KMS-11 (cell line): ENCODE data around the gene SMAGP.

Experiments used
- H2AFZ ChIP-seq: fragments of 200-600 bp; sonication (generic); 2 replicates; pipeline ENCODE4 v1.6.1; 2016; ENCODE audit warnings: antibody characterized with exemption, mixed run types, low read depth
- H3K27ac ChIP-seq: fragments of 200-600 bp; sonication (generic); 2 replicates; pipeline ENCODE4 v1.6.1; 2016; ENCODE audit warnings: mild to moderate bottlenecking, mixed run types
- H3K27me3 ChIP-seq: fragments of 200-600 bp; sonication (generic); 2 replicates; pipeline ENCODE4 v1.6.1; 2017; ENCODE audit warnings: mild to moderate bottlenecking, low read depth, mixed run types, moderate library complexity; ENCODE audit not compliant: insufficient read depth
- H3K36me3 ChIP-seq: fragments of 200-600 bp; sonication (generic); 2 replicates; pipeline ENCODE4 v1.6.1; 2017; ENCODE audit warnings: mild to moderate bottlenecking, mixed run types; ENCODE audit not compliant: insufficient read depth
- H3K4me1 ChIP-seq: fragments of 200-600 bp; sonication (generic); 2 replicates; pipeline ENCODE4 v1.6.1; 2016; ENCODE audit warnings: mild to moderate bottlenecking, low read depth, mixed run types; ENCODE audit not compliant: poor library complexity, severe bottlenecking
- H3K4me2 ChIP-seq: fragments of 200-600 bp; sonication (generic); 2 replicates; pipeline ENCODE4 v1.7.0; 2016; ENCODE audit warnings: mild to moderate bottlenecking, mixed run types
- H3K4me3 ChIP-seq: fragments of 200-600 bp; sonication (generic); IDR thresholded peaks from 2 replicates; pipeline ENCODE4 v1.6.1; 2017; ENCODE audit warnings: low read depth, low read length, mixed read lengths; ENCODE audit not compliant: insufficient read depth
- H3K79me2 ChIP-seq: fragments of 200-600 bp; sonication (generic); 2 replicates; pipeline ENCODE4 v1.6.1; 2016; ENCODE audit warnings: low read depth, mixed run types; ENCODE audit not compliant: insufficient read depth
- H3K9ac ChIP-seq: fragments of 200-600 bp; sonication (generic); 2 replicates; pipeline ENCODE4 v1.6.1; 2016; ENCODE audit warnings: mild to moderate bottlenecking, mixed run types
- H4K20me1 ChIP-seq: fragments of 200-600 bp; sonication (generic); 2 replicates; pipeline ENCODE4 v1.6.1; 2016; ENCODE audit warnings: mild to moderate bottlenecking, mixed run types; ENCODE audit not compliant: insufficient read depth
- CTCF ChIP-seq: fragments of 200-600 bp; sonication (generic); conservative IDR thresholded peaks from 2 replicates; pipeline ENCODE4 v1.6.1; 2017; ENCODE audit warnings: low read depth, mild to moderate bottlenecking, antibody characterized with exemption, low read length, moderate library complexity, mixed read lengths

The SMAGP gene

DNA sequence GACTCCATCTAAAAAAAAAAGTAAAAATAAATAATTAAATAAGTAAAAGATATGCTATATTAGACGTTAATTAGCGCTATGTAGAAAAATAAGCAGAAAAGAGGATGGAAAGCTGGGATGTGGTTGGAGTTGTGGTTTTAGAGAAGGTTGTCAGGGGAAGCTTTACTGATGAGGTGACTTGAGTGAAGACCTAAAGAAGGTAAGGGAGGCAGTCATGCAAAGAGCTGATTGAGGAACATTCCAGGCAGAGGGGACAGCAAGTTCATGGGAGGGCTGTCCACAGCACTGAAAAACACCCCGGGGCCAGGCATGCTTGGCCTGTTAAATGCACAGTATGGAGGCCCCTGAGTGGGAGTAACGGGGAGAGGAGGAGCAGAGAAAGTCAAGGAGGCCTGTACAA, 15.7 kb downstream of the SMAGP start:
- Histone ChIP-seq H3K79me2 (no peaks in the 10 kb centered on the region), H3K4me2 (no peak overlapping the region), H2AFZ (no peak overlapping the region), H3K9ac (no peak overlapping the region), H3K27ac (no peak overlapping the region), H3K4me3 (no peak overlapping the region), H3K4me1 (no peaks in the 10 kb centered on the region), H4K20me1 (no peaks in the 10 kb centered on the region), H3K27me3 (no peaks in the 10 kb centered on the region), H3K36me3 (no peaks in the 10 kb centered on the region)
- no peak for TF ChIP-seq CTCF

DNA sequence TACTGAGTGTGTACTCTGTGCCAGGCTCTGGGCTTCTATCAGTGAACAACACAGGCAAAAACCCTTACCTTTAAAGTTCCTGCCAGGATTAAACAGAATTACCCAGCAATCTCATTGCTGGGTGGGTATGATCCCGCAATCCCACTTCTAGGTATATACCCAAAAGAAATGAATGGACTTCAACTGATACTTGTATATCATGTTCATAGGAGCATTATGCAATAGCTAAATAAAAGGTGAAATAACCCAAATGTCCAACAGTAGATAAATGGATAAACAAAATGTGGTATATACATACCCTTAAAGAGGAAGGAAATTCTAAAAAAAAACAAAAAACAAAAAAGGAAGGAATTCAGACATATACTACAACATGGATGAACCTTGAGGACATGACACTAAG, 16.9 kb downstream of the SMAGP start:
- Histone ChIP-seq H3K79me2 (no peaks in the 10 kb centered on the region), H3K9ac (no peak overlapping the region), H4K20me1 (no peaks in the 10 kb centered on the region), H2AFZ (no peak overlapping the region), H3K4me3 (no peak overlapping the region), H3K36me3 (no peaks in the 10 kb centered on the region), H3K4me2 (no peak overlapping the region), H3K27ac (no peak overlapping the region), H3K27me3 (no peaks in the 10 kb centered on the region), H3K4me1 (no peaks in the 10 kb centered on the region)
- no peak for TF ChIP-seq CTCF

DNA sequence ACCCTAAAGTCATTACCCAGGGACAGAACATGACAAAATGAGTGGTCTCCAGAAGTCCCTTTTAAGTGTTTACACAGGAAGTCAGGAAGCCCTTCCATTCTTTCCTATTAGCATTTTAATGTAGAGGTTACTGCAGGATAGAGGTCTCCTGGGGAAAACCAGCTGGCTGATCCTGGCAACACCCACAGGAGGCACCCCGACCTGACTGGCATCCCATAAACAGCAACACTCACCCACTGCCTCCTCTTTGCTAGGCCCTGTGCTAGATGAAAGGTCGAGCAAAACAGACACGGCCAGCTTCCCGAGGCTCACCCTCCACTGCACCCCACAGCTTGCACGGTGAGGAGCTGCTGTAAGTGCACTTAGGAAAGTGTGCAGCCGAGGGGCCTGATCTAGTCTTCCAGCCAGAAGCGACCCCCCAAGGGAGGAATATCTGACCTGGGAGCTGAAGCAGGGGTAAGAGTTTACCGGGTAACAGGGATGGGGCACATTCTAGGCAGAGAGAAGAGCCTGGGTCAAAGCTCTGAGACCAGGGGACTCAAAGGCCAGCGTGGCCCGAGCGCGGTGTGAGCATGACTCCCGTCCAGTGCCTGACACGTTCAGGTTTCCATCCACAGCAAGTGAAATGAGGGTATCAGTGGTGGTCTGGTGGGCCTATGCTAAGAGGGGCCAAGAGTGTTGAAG, 22.6 kb downstream of the SMAGP start:
- Histone ChIP-seq H3K27me3 (no peaks in the 10 kb centered on the region), H3K4me2 (no peak overlapping the region), H3K4me1 (no peaks in the 10 kb centered on the region), H4K20me1 (no peaks in the 10 kb centered on the region), H3K9ac (no peak overlapping the region), H3K27ac (no peak overlapping the region), H2AFZ (no peak overlapping the region), H3K4me3 (no peak overlapping the region), H3K36me3 (no peaks in the 10 kb centered on the region), H3K79me2 (no peaks in the 10 kb centered on the region)
- no peak for TF ChIP-seq CTCF

- Histone ChIP-seq H3K27ac (no peak overlapping the region), H3K4me2 (no peak overlapping the region), H3K9ac (no peak overlapping the region), H3K4me3 (no peak overlapping the region), H3K4me1 (no peaks in the 10 kb centered on the region), H3K79me2 (no peaks in the 10 kb centered on the region), H4K20me1 (no peaks in the 10 kb centered on the region), H3K36me3 (0 out of 2 replicates have a peak, but pooled peaks cover 2% of the 10 kb centered on the region), H3K27me3 (no peaks in the 10 kb centered on the region), H2AFZ (no peak overlapping the region)
- no peak for TF ChIP-seq CTCF
These were observed 23.9 kb downstream of the SMAGP start for GRCh38 chr12:51246254-51246853.
